Measurements from ENCODE around the gene AFMID.

GRCh38 chr17:78168903-78169793 lies 18.0 kb upstream of the AFMID start:
- TF ChIP-seq ISL1 (CRISPR knock-in tag; IDR thresholded peaks at IDR 0.05) (no peak), POU6F1 (CRISPR knock-in tag; IDR thresholded peaks at IDR 0.05; ENCODE audit: borderline replicate concordance, low read depth) (no peak), PATZ1 (CRISPR knock-in tag; IDR thresholded peaks at IDR 0.05; ENCODE audit: borderline replicate concordance) (no peak), CREB5 (CRISPR knock-in tag; IDR thresholded peaks at IDR 0.05; ENCODE audit: low read depth) (no peak), ZNF70 (CRISPR knock-in tag; IDR thresholded peaks at IDR 0.05) (no peak), CSRNP3 (CRISPR knock-in tag; IDR thresholded peaks at IDR 0.05) (no peak), ZFP30 (CRISPR knock-in tag; IDR thresholded peaks at IDR 0.05) (no peak), ZFP3 (CRISPR knock-in tag; IDR thresholded peaks at IDR 0.05) (no peak), ZNF8 (CRISPR knock-in tag; IDR thresholded peaks at IDR 0.05) (no peak), ARNTL (CRISPR knock-in tag; IDR thresholded peaks at IDR 0.05; ENCODE audit: borderline replicate concordance, low read depth) (no peak), BACH2 (CRISPR knock-in tag; IDR thresholded peaks at IDR 0.05; ENCODE audit: borderline replicate concordance) (no peak), OSR1 (CRISPR knock-in tag; IDR thresholded peaks at IDR 0.05) (no peak)

Measured in SK-N-SH treated with all-trans-retinoic acid at 6 μM for 48 hours (cell line).